Coronary artery (tissue), 2 donors: ENCODE measurements around the gene TMCC1.

Experiments
- DNase-seq: peaks from one replicate; pipeline ENCODE4 v3.0.0-alpha.2; 2017; ENCODE audit warnings: low spot score
- H3K27ac ChIP-seq, 2 donors: fragments of 200-600 bp; sonication (generic); one replicate each; pipeline ENCODE4 v1.5.1; 2016 to 2019
- H3K4me3 ChIP-seq: fragments of 200-600 bp; sonication (generic); 2 replicates; pipeline ENCODE4 v1.5.1; 2016; ENCODE audit warnings: mild to moderate bottlenecking, moderate library complexity
- TF ChIP-seq, protein P1 (sequence below): fragments of 200-600 bp; sonication (generic); IDR thresholded peaks from one replicate; pipeline ENCODE4 v1.5.1; 2019; ENCODE audit warnings: antibody characterized with exemption

The TMCC1 gene

DNA sequence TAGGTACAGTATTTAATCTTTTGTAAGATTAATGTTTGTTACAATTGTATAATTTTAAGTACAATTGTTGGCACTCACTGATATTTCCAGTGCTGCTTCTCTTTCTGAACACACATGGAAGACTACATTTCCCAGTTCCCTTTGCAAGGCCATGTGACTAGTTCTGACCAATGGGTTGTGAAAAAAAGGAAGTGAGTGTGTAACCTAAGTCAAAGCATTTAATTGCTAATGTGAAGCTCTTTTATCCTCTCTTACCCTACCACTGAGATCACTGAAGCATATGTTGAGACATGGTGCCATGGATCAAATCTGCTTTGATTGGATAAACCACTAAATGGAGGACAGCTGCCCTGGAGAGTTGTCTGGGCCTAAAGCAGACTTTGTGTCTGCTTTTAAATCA lies 203.1 kb downstream of the TMCC1 start:
- Histone ChIP-seq H3K27ac (no peak overlapping the region), H3K4me3 (no peak overlapping the region)
- TF ChIP-seq, protein P1, sequence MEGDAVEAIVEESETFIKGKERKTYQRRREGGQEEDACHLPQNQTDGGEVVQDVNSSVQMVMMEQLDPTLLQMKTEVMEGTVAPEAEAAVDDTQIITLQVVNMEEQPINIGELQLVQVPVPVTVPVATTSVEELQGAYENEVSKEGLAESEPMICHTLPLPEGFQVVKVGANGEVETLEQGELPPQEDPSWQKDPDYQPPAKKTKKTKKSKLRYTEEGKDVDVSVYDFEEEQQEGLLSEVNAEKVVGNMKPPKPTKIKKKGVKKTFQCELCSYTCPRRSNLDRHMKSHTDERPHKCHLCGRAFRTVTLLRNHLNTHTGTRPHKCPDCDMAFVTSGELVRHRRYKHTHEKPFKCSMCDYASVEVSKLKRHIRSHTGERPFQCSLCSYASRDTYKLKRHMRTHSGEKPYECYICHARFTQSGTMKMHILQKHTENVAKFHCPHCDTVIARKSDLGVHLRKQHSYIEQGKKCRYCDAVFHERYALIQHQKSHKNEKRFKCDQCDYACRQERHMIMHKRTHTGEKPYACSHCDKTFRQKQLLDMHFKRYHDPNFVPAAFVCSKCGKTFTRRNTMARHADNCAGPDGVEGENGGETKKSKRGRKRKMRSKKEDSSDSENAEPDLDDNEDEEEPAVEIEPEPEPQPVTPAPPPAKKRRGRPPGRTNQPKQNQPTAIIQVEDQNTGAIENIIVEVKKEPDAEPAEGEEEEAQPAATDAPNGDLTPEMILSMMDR, result no peak
- no peak for DNase-seq

DNA sequence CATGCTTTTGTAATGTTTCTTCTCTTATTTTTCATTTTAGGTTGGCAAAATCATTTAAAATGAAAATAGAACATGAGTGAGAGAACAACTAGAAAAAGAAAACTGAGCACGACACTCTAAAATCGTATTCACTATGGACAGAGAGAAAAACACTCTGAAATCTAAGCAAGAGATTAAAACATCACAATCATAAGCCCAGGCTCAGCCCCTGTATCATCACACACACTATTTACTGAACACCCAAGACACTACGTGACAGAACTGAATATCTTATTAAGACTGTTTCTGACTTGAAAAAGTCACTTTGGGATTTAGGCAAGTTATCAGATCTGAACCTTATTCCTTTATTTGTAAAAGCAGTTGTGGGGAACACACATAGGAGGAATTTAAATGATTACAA lies 204.5 kb downstream of the TMCC1 start:
- no peak for DNase-seq
- TF ChIP-seq, protein P1, result no peak
- Histone ChIP-seq H3K4me3 (no peak overlapping the region), H3K27ac (no peak overlapping the region)

DNA sequence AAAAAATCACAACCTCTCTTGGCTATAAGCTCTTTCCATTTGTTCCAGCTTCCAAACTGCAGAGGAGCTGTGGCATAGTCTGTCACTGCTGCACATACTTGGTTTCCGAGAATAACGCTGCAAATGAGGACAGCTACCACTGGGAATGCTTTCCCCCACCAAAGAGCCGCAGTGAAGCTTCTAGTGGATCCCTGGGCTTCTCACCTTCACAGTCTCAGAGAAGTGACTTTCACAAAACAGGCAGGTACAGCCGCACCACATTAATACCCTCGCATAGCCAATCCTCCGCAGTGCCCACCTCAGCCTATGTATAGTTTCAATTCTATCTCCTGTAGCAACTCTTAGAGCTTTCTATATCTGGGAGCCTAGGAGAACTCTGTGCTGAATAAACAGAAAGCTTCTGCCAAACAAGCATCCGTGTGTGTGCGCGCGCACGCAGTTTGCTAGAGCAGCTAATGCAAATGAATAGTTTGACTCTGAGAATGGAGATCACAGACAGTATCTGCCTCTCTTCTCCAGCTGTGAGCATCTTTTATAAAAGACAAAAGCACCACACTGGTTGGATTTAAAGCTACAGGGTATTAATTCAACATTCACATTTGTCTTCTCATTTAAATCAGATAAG lies 205.1 kb downstream of the TMCC1 start:
- peak overlapping the region in 1 of 2 donors; percentile 54 for H3K27ac ChIP-seq
- TF ChIP-seq, protein P1, result no peak
- peak; percentile 74 for DNase-seq
- peak overlapping the region; percentile 64 for H3K4me3 ChIP-seq

DNA sequence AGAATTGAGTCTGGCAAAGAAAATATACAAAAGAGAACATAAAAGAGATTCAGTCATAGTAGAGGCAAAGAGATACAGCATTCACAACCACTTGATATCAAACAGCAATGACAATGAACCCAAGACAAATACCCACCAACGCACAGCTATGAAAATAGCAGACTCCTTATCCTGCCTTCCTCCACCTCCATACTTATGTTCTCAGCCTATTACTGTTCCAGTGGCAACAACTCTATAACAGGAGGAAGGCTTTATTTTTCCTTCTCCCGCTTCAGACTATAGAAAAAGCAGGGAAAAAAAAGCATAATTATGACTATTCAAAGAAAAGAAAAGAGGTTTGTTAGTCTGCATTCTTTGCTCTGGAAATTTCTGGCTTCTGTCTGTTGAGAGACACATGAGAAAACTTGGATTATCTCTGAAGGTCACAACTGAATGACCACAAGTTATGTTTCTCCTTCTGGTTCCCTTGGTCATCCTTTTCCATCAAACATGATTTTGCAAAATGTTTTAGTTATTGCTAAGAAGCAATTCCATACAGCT lies 205.9 kb downstream of the TMCC1 start:
- no peak overlapping the region for H3K27ac ChIP-seq
- DNase-seq, result no peak
- TF ChIP-seq, protein P1, result no peak
- H3K4me3 ChIP-seq, result no peak overlapping the region

- no peak for DNase-seq
- H3K27ac ChIP-seq, result no peak overlapping the region
- TF ChIP-seq, protein P1, result no peak
- no peak overlapping the region for H3K4me3 ChIP-seq
These were observed 206.6 kb downstream of the TMCC1 start for GRCh38 chr3:129686941-129687340.

DNA sequence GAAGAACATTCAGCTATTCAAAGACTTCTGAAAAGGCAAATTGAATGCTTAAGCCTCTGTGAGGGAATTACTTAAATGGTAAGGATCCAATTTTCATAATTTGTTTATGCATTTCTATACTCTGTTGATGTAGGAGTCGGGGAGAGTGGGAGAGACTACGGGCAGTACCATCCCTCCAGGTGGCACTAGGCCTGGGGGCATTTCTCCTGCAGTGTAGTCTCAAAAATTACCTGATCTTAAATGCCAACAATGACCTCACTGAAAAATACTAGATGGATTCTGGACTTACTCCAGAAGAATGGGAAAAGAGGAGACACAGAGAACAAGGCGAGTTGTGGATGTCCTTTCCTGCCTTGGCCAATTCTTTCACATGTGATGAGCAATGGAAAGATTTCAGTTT lies 209.2 kb downstream of the TMCC1 start:
- TF ChIP-seq, protein P1, result no peak
- no peak for DNase-seq
- Histone ChIP-seq H3K4me3 (no peak overlapping the region), H3K27ac (no peak overlapping the region)

- H3K4me3 ChIP-seq, result no peak overlapping the region
- TF ChIP-seq, protein P1, result no peak
- no peak overlapping the region for H3K27ac ChIP-seq
- DNase-seq, result no peak
These were observed 210.3 kb downstream of the TMCC1 start for GRCh38 chr3:129683201-129683600.
